ENCODE measurements around the gene AKAP1. TPM values are rescaled to one million over a fixed set of nuclear protein-coding genes. Genes with fewer than 3 reads are reported as not detected.

Gene AKAP1
- total and polyA plus RNA-seq, 9 of the 15 experiments (the other 6 are each of a cell fraction or from before 2014, with no cell fraction given) = 12.9 to 63.8 (median 36.4) TPM

DNA sequence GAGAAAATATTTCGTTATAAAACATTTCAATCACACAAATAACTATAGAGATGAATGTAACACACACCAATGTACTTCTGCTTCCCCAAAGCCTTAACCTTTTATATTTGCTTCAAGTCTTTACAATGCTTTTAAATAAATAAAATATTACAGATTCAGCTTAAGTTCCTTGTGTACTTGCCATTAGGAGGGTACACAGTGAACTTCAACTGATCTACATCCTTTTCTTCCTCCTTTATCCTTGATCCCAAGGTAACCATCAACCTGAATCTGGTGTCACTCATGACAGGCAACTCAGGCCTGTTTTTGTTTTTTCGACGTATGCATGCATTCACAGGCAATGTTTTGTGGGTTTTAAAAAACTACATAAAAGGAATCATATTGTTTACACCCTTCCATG lies 9.3 kb upstream of the AKAP1 start (continued):
- TF ChIP-seq, protein P1, sequence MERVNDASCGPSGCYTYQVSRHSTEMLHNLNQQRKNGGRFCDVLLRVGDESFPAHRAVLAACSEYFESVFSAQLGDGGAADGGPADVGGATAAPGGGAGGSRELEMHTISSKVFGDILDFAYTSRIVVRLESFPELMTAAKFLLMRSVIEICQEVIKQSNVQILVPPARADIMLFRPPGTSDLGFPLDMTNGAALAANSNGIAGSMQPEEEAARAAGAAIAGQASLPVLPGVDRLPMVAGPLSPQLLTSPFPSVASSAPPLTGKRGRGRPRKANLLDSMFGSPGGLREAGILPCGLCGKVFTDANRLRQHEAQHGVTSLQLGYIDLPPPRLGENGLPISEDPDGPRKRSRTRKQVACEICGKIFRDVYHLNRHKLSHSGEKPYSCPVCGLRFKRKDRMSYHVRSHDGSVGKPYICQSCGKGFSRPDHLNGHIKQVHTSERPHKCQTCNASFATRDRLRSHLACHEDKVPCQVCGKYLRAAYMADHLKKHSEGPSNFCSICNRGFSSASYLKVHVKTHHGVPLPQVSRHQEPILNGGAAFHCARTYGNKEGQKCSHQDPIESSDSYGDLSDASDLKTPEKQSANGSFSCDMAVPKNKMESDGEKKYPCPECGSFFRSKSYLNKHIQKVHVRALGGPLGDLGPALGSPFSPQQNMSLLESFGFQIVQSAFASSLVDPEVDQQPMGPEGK (CRISPR knock-in tag; IDR thresholded peaks at IDR 0.05; ENCODE audit: borderline replicate concordance) = no peak
- TF ChIP-seq PCBP1 (IDR thresholded peaks at IDR 0.05; ENCODE audit: low read depth, low read length, poor library complexity, severe bottlenecking) = no peak
- TF ChIP-seq NR0B1 (IDR thresholded peaks at IDR 0.05; ENCODE audit: partially characterized antibody) = no peak
- no peak for TF ChIP-seq RFX7 (CRISPR knock-in tag; IDR thresholded peaks at IDR 0.05)
- TF ChIP-seq, protein P2, sequence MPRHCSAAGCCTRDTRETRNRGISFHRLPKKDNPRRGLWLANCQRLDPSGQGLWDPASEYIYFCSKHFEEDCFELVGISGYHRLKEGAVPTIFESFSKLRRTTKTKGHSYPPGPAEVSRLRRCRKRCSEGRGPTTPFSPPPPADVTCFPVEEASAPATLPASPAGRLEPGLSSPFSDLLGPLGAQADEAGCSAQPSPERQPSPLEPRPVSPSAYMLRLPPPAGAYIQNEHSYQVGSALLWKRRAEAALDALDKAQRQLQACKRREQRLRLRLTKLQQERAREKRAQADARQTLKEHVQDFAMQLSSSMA (CRISPR knock-in tag; IDR thresholded peaks at IDR 0.05) = no peak
- no peak for TF ChIP-seq EP400 (IDR thresholded peaks at IDR 0.05)
- TF ChIP-seq RBM22 (IDR thresholded peaks at IDR 0.05; ENCODE audit: low read depth, low read length, poor library complexity, severe bottlenecking) = no peak
- no peak for TF ChIP-seq NCOR1 (IDR thresholded peaks at IDR 0.05)
- no peak for TF ChIP-seq SMARCA5 (IDR thresholded peaks at IDR 0.05)

Data from K562 (cell line).